Smooth muscle cell (in vitro differentiated cells): ENCODE measurements around the gene NOP14. TPM values are rescaled to one million over a fixed set of nuclear protein-coding genes. Genes with fewer than 3 reads are reported as not detected.
"Not testable (repeated sequence)": the region's sequence is repeated elsewhere in the genome, so short reads cannot be mapped to it uniquely, and the experiment has no call there.

Experiments used
- DNase-seq: peaks from one replicate; lab custom pipeline; 2025; ENCODE audit not compliant: unreplicated experiment; lab: John Stamatoyannopoulos, UW
- H2AFZ ChIP-seq: fragments of 200-600 bp; sonication (generic); 2 replicates; pipeline ENCODE4 v1.6.0; 2016; ENCODE audit warnings: antibody characterized with exemption, low read depth, mild to moderate bottlenecking
- H3F3A ChIP-seq: fragments of 200-600 bp; sonication (generic); 2 replicates; pipeline ENCODE4 v1.6.0; 2017; ENCODE audit warnings: antibody characterized with exemption, low read depth
- H3K27ac ChIP-seq: fragments of 200-600 bp; sonication (generic); 2 replicates; pipeline ENCODE4 v1.5.1; 2016; ENCODE audit warnings: low read depth, mild to moderate bottlenecking
- H3K27me3 ChIP-seq: fragments of 200-600 bp; sonication (generic); 2 replicates; pipeline ENCODE4 v1.6.1; 2016; ENCODE audit warnings: low read depth, mild to moderate bottlenecking
- H3K36me3 ChIP-seq: fragments of 200-600 bp; sonication (generic); 2 replicates; pipeline ENCODE4 v1.5.1; 2016; ENCODE audit warnings: low read depth
- H3K4me1 ChIP-seq: fragments of 200-600 bp; sonication (generic); 2 replicates; pipeline ENCODE4 v1.5.1; 2016; ENCODE audit warnings: low read depth
- H3K4me2 ChIP-seq: fragments of 200-600 bp; sonication (generic); 2 replicates; pipeline ENCODE4 v1.6.0; 2016; ENCODE audit warnings: mild to moderate bottlenecking
- H3K4me3 ChIP-seq: fragments of 200-600 bp; sonication (generic); 2 replicates; pipeline ENCODE4 v1.5.1; 2016; ENCODE audit warnings: mild to moderate bottlenecking
- H3K79me2 ChIP-seq: fragments of 200-600 bp; sonication (generic); 2 replicates; pipeline ENCODE4 v1.6.0; 2016; ENCODE audit warnings: low read depth, mild to moderate bottlenecking
- H3K9ac ChIP-seq: fragments of 200-600 bp; sonication (generic); 2 replicates; pipeline ENCODE4 v1.6.0; 2016; ENCODE audit warnings: low read depth
- H3K9me3 ChIP-seq: fragments of 200-600 bp; sonication (generic); replicated peaks from 2 replicates; pipeline ENCODE4 v1.5.1; 2016; ENCODE audit warnings: low read depth
- H4K20me1 ChIP-seq: fragments of 200-600 bp; sonication (generic); 2 replicates; pipeline ENCODE4 v1.6.0; 2016; ENCODE audit warnings: low read depth
- WGBS: methylation state at CpG from one replicate; pipeline ENCODE4 v1.1.7; 2016; ENCODE audit warnings: low lambda C conversion rate; 5-methylcytosine and 5-hydroxymethylcytosine counted together
- polyA plus RNA-seq: library from polyadenylated mRNA; unstranded; fragments of >200 nt; fragmentation: Nextera tagmentation; extraction: Ambion mirVana; gene quantifications from 2 replicates; pipeline ENCODE4 v1.2.1, GENCODE V29; 2016
- total RNA-seq: library from RNA; depleted of rRNA; stranded (reverse); fragments of >200 nt; gene quantifications from 2 replicates; pipeline ENCODE4 v1.2.3, GENCODE V29; 2014
- TF ChIP-seq, protein P1 (sequence below): fragments of 200-600 bp; sonication (generic); IDR thresholded peaks from 2 replicates; pipeline ENCODE4 v1.5.1; 2017; ENCODE audit warnings: borderline replicate concordance, mild to moderate bottlenecking, antibody characterized with exemption; ENCODE audit not compliant: insufficient read depth, poor library complexity, severe bottlenecking

Gene NOP14
- total and polyA plus RNA-seq, 2 experiments from 2014 or later, result 10.9 to 18.5 TPM

DNA sequence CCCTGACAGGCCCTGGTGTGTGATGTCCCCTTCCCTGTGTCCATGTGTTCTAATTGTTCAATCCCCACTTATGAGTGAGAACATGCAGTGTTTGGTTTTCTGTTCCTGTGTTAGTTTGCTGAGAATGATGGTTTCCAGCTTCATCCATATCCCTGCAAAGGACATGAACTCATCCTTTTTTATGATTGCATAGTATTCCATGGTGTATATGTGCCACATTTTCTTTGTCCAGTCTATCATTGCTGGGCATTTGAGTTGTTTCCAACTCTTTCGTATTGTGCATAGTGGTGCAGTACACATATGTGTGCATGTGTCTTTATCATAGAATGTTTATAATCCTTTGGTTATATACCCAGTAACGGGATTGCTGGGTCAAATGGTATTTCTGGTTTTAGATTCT is 46.5 kb downstream of the NOP14 start:
- not testable (repeated sequence) for H3F3A ChIP-seq, H3K27me3 ChIP-seq, H3K4me2 ChIP-seq, H3K36me3 ChIP-seq, H3K4me1 ChIP-seq, H3K4me3 ChIP-seq, H3K9ac ChIP-seq, DNase-seq, H2AFZ ChIP-seq, H3K9me3 ChIP-seq, H3K27ac ChIP-seq
- Histone ChIP-seq H4K20me1 (peaks cover 14% of the 10 kb centered on the region), H3K79me2 (peaks cover 53% of the 10 kb centered on the region)
- 100% methylated on average over 2 of the region's 2 CpGs for WGBS

DNA sequence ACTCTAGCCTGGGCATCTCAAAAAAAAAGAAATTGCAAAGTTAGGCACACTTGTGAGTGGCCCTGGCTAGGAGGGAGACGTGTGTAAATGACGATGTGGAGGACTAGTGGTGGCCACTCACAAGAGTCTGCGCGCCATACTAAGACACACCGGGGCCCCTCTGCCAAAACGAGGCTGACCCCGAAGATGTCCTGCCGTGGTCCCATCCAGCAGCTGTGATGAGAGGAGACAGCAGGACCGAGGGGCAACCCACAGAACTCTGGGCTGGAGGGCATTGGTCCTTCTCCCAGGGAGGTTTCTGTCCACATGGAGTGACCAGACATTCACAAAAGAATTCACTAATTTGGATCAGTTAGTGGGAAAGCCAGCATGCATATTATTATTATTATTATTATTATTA is 47.4 kb downstream of the NOP14 start:
- no peaks in the 10 kb centered on the region for H3K9me3 ChIP-seq
- H3K36me3 ChIP-seq, result no peaks in the 10 kb centered on the region
- H3K4me3 ChIP-seq, result no peak overlapping the region
- H2AFZ ChIP-seq, result no peak overlapping the region
- H3F3A ChIP-seq, result no peaks in the 10 kb centered on the region
- H3K79me2 ChIP-seq, result peaks cover 46% of the 10 kb centered on the region
- no peak overlapping the region for H3K9ac ChIP-seq
- H3K4me2 ChIP-seq, result no peak overlapping the region
- no peak for DNase-seq
- TF ChIP-seq, protein P1, sequence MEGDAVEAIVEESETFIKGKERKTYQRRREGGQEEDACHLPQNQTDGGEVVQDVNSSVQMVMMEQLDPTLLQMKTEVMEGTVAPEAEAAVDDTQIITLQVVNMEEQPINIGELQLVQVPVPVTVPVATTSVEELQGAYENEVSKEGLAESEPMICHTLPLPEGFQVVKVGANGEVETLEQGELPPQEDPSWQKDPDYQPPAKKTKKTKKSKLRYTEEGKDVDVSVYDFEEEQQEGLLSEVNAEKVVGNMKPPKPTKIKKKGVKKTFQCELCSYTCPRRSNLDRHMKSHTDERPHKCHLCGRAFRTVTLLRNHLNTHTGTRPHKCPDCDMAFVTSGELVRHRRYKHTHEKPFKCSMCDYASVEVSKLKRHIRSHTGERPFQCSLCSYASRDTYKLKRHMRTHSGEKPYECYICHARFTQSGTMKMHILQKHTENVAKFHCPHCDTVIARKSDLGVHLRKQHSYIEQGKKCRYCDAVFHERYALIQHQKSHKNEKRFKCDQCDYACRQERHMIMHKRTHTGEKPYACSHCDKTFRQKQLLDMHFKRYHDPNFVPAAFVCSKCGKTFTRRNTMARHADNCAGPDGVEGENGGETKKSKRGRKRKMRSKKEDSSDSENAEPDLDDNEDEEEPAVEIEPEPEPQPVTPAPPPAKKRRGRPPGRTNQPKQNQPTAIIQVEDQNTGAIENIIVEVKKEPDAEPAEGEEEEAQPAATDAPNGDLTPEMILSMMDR, result no peak
- no peaks in the 10 kb centered on the region for H3K4me1 ChIP-seq
- peaks cover 16% of the 10 kb centered on the region for H4K20me1 ChIP-seq
- no peaks in the 10 kb centered on the region for H3K27me3 ChIP-seq
- no peak overlapping the region for H3K27ac ChIP-seq
- WGBS, result 96% methylated on average over 9 of the region's 9 CpGs

DNA sequence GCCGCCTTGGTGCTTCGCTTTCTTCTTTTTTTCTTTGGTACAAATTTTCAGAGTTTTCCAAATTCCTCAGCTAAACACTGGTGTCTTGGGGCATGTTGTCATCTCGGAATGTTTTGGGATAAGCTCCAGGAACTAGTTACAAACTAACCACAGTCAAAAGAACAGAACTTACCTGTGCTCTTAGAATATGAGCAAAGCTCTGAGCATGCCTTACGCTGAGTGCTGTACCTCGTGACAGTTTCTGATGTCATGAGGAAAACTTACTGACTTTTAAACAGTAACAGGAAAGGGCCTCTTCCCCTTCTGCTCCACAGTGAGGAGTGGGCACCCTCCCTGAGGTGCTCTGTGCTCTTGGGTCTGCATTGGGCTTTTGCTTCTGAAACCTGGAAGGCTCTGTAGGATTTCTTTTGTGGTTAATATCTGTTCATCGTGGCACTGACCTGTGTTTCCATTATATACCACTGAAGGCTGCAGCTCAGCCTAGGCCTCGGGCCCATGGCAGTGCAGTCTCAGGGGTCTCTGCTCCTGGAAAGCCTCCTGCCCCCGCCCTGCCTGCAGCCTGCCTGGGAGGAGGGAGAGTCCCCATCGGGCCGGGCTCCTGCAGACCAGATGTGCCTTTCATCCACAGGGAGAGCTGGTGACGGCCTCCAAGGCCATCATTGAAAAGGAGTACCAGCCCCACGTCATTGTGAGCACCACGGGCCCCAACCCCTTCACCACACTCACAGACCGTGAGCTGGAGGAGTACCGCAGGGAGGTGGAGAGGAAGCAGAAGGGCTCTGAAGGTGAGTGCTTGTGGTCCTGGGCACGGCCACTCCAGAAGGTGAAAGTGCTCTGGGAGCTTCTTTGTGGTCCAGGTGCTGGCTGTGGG is 48.7 kb downstream of the NOP14 start:
- Histone ChIP-seq H3K9me3 (no peaks in the 10 kb centered on the region), H4K20me1 (peaks cover 16% of the 10 kb centered on the region), H3K36me3 (no peaks in the 10 kb centered on the region), H3F3A (no peaks in the 10 kb centered on the region), H3K79me2 (peaks cover 33% of the 10 kb centered on the region), H3K4me2 (no peak overlapping the region), H3K27me3 (no peaks in the 10 kb centered on the region), H3K4me3 (no peak overlapping the region), H2AFZ (no peak overlapping the region), H3K9ac (no peak overlapping the region), H3K4me1 (no peaks in the 10 kb centered on the region), H3K27ac (no peak overlapping the region)
- TF ChIP-seq, protein P1, result no peak
- 98% methylated on average over 16 of the region's 16 CpGs for WGBS
- DNase-seq, result no peak

DNA sequence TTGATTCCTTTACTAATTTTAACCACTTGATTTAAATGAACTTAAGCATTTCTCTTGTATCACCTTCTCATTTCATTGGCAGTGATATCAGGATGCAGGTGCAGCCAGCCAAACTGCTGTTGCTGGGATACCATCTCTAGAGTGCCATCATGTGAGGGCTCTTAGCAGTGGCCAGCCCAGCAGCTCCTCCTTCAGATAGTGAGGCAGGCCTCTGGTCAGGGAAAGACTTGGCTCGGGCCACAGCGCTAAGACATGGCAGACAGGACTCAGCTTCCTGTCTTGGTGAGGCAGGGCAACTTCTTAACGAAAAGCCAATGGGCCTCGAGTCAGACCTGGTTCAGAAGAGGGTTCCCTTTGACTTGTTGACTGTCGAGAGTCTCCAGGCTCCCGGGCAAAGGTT is 50.0 kb downstream of the NOP14 start:
- TF ChIP-seq, protein P1, result no peak
- Histone ChIP-seq H3K9ac (no peak overlapping the region), H4K20me1 (peaks cover 16% of the 10 kb centered on the region), H3F3A (no peaks in the 10 kb centered on the region), H3K4me3 (no peak overlapping the region), H3K4me1 (no peaks in the 10 kb centered on the region), H3K9me3 (no peaks in the 10 kb centered on the region), H3K36me3 (no peaks in the 10 kb centered on the region), H3K79me2 (peaks cover 21% of the 10 kb centered on the region), H3K27me3 (no peaks in the 10 kb centered on the region), H3K27ac (no peak overlapping the region), H3K4me2 (no peak overlapping the region), H2AFZ (no peak overlapping the region)
- WGBS, result 91% methylated on average over 6 of the region's 6 CpGs
- no peak for DNase-seq
